T-helper 2 cell treated with Interferon-gamma antibody and Interleukin-4, amounts not matched to agents 5 μg/mL and 100 μg/mL, for 36 hours (primary cell): ENCODE results near the gene MED26.
A peak's percentile ranks its signal among the peaks of the same experiment; 100 is the strongest.

ENCODE experiments used
- DNase-seq: peaks from one replicate; pipeline ENCODE4 v3.0.0; 2021; ENCODE audit warnings: low spot score
- H3K27ac Mint-ChIP-seq: one replicate; pipeline ENCODE4 v1.8.0; 2021; ENCODE audit warnings: mild to moderate bottlenecking, mixed read lengths
- H3K27me3 Mint-ChIP-seq: one replicate; pipeline ENCODE4 v1.8.0; 2021; ENCODE audit warnings: low read depth, mixed read lengths
- H3K36me3 Mint-ChIP-seq: one replicate; pipeline ENCODE4 v1.8.0; 2021; ENCODE audit warnings: low read depth, mixed read lengths
- H3K4me1 Mint-ChIP-seq: one replicate; pipeline ENCODE4 v1.8.0; 2021; ENCODE audit warnings: low read depth, mixed read lengths
- H3K4me3 Mint-ChIP-seq: one replicate; pipeline ENCODE4 v1.8.0; 2022; ENCODE audit warnings: mild to moderate bottlenecking, moderate library complexity, mixed read lengths
- H3K9me3 Mint-ChIP-seq: one replicate; pipeline ENCODE4 v1.8.0; 2021; ENCODE audit warnings: mixed read lengths

The MED26 gene

GRCh38 chr19:16628984-16629691, 1.1 kb upstream of the MED26 start:
- Mint-ChIP-seq H3K4me1 (peaks cover 36% of the 10 kb centered on the region), H3K27ac (peak overlapping the region; percentile 100), H3K9me3 (no peaks in the 10 kb centered on the region), H3K27me3 (no peaks in the 10 kb centered on the region), H3K4me3 (peak overlapping the region; percentile 99), H3K36me3 (peaks cover 45% of the 10 kb centered on the region)
- DNase-seq: no peak

GRCh38 chr19:16627928-16628182, 149 bp downstream of the MED26 start:
- H3K4me1 Mint-ChIP-seq: peaks cover 36% of the 10 kb centered on the region
- H3K4me3 Mint-ChIP-seq: no peak overlapping the region
- no peaks in the 10 kb centered on the region for H3K9me3 Mint-ChIP-seq
- H3K36me3 Mint-ChIP-seq: peaks cover 39% of the 10 kb centered on the region
- peak overlapping the region; percentile 36 for H3K27ac Mint-ChIP-seq
- no peak for DNase-seq
- H3K27me3 Mint-ChIP-seq: no peaks in the 10 kb centered on the region

GRCh38 chr19:16627193-16627927, 644 bp downstream of the MED26 start:
- no peaks in the 10 kb centered on the region for H3K9me3 Mint-ChIP-seq
- peaks cover 33% of the 10 kb centered on the region for H3K4me1 Mint-ChIP-seq
- peak overlapping the region; percentile 89 for H3K27ac Mint-ChIP-seq
- H3K4me3 Mint-ChIP-seq: peak overlapping the region; percentile 94
- DNase-seq: peak; percentile 6
- no peaks in the 10 kb centered on the region for H3K27me3 Mint-ChIP-seq
- peaks cover 37% of the 10 kb centered on the region for H3K36me3 Mint-ChIP-seq

- H3K36me3 Mint-ChIP-seq: peaks cover 34% of the 10 kb centered on the region
These were observed 1.2 kb downstream of the MED26 start for GRCh38 chr19:16626796-16627192.

GRCh38 chr19:16625163-16625958, 2.6 kb downstream of the MED26 start:
- H3K27ac Mint-ChIP-seq: peak overlapping the region; percentile 50

More at GRCh38 chr19:16626796-16627192, 1.2 kb downstream of the MED26 start:
- Mint-ChIP-seq H3K4me1 (peaks cover 30% of the 10 kb centered on the region), H3K4me3 (peak overlapping the region; percentile 94), H3K27me3 (no peaks in the 10 kb centered on the region), H3K9me3 (no peaks in the 10 kb centered on the region), H3K27ac (peak overlapping the region; percentile 89)
- peak; percentile 8 for DNase-seq

GRCh38 chr19:16624236-16624635, 3.8 kb downstream of the MED26 start:
- no peaks in the 10 kb centered on the region for H3K27me3 Mint-ChIP-seq
- H3K27ac Mint-ChIP-seq: no peak overlapping the region
- H3K4me3 Mint-ChIP-seq: no peak overlapping the region
- peaks cover 21% of the 10 kb centered on the region for H3K36me3 Mint-ChIP-seq
- DNase-seq: no peak
- peaks cover 29% of the 10 kb centered on the region for H3K4me1 Mint-ChIP-seq
- no peaks in the 10 kb centered on the region for H3K9me3 Mint-ChIP-seq

More at GRCh38 chr19:16625163-16625958, 2.6 kb downstream of the MED26 start:
- peaks cover 27% of the 10 kb centered on the region for H3K4me1 Mint-ChIP-seq
- no peaks in the 10 kb centered on the region for H3K27me3 Mint-ChIP-seq
- no peak for DNase-seq
- H3K9me3 Mint-ChIP-seq: no peaks in the 10 kb centered on the region
- peaks cover 27% of the 10 kb centered on the region for H3K36me3 Mint-ChIP-seq
- H3K4me3 Mint-ChIP-seq: peak overlapping the region; percentile 94

GRCh38 chr19:16623576-16623975, 4.4 kb downstream of the MED26 start:
- H3K36me3 Mint-ChIP-seq: peaks cover 16% of the 10 kb centered on the region
- H3K27me3 Mint-ChIP-seq: no peaks in the 10 kb centered on the region
- no peak for DNase-seq
- H3K27ac Mint-ChIP-seq: no peak overlapping the region
- no peak overlapping the region for H3K4me3 Mint-ChIP-seq
- peaks cover 27% of the 10 kb centered on the region for H3K4me1 Mint-ChIP-seq
- no peaks in the 10 kb centered on the region for H3K9me3 Mint-ChIP-seq

GRCh38 chr19:16623066-16623465, 4.9 kb downstream of the MED26 start:
- Mint-ChIP-seq H3K27me3 (no peaks in the 10 kb centered on the region), H3K27ac (no peak overlapping the region), H3K36me3 (peaks cover 16% of the 10 kb centered on the region), H3K9me3 (no peaks in the 10 kb centered on the region), H3K4me1 (peaks cover 29% of the 10 kb centered on the region), H3K4me3 (no peak overlapping the region)
- no peak for DNase-seq

GRCh38 chr19:16621165-16621800, 6.7 kb downstream of the MED26 start:
- peaks cover 29% of the 10 kb centered on the region for H3K4me1 Mint-ChIP-seq
- no peak for DNase-seq
- H3K27me3 Mint-ChIP-seq: no peaks in the 10 kb centered on the region
- H3K4me3 Mint-ChIP-seq: no peak overlapping the region
- H3K36me3 Mint-ChIP-seq: peaks cover 11% of the 10 kb centered on the region
- H3K27ac Mint-ChIP-seq: peak overlapping the region; percentile 52
- H3K9me3 Mint-ChIP-seq: no peaks in the 10 kb centered on the region

GRCh38 chr19:16620584-16620983, 7.4 kb downstream of the MED26 start:
- H3K27me3 Mint-ChIP-seq: no peaks in the 10 kb centered on the region
- no peak overlapping the region for H3K4me3 Mint-ChIP-seq
- DNase-seq: no peak
- H3K36me3 Mint-ChIP-seq: peaks cover 7% of the 10 kb centered on the region
- peaks cover 28% of the 10 kb centered on the region for H3K4me1 Mint-ChIP-seq
- no peak overlapping the region for H3K27ac Mint-ChIP-seq
- no peaks in the 10 kb centered on the region for H3K9me3 Mint-ChIP-seq

- Mint-ChIP-seq H3K36me3 (peaks cover 3% of the 10 kb centered on the region), H3K4me3 (no peak overlapping the region), H3K27me3 (no peaks in the 10 kb centered on the region), H3K9me3 (no peaks in the 10 kb centered on the region), H3K27ac (no peak overlapping the region), H3K4me1 (peaks cover 26% of the 10 kb centered on the region)
- DNase-seq: no peak
These were observed 8.0 kb downstream of the MED26 start for GRCh38 chr19:16620018-16620417.

GRCh38 chr19:16619457-16619856, 8.5 kb downstream of the MED26 start:
- H3K27ac Mint-ChIP-seq: no peak overlapping the region
- peaks cover 30% of the 10 kb centered on the region for H3K4me1 Mint-ChIP-seq
- H3K4me3 Mint-ChIP-seq: no peak overlapping the region

GRCh38 chr19:16618248-16618647, 9.8 kb downstream of the MED26 start:
- peaks cover 30% of the 10 kb centered on the region for H3K4me1 Mint-ChIP-seq
- H3K27me3 Mint-ChIP-seq: no peaks in the 10 kb centered on the region
- DNase-seq: no peak
- H3K36me3 Mint-ChIP-seq: no peaks in the 10 kb centered on the region
- H3K27ac Mint-ChIP-seq: no peak overlapping the region
- no peaks in the 10 kb centered on the region for H3K9me3 Mint-ChIP-seq
- no peak overlapping the region for H3K4me3 Mint-ChIP-seq

More at GRCh38 chr19:16619457-16619856, 8.5 kb downstream of the MED26 start:
- no peak for DNase-seq
- H3K36me3 Mint-ChIP-seq: peaks cover under 1% of the 10 kb centered on the region
- H3K27me3 Mint-ChIP-seq: no peaks in the 10 kb centered on the region
- H3K9me3 Mint-ChIP-seq: no peaks in the 10 kb centered on the region
